Iris pigment epithelial cell (primary cell): ENCODE measurements around the gene OR52J3.

Experiments
- DNase-seq: peaks from one replicate; pipeline ENCODE4 v3.0.0-alpha.2; 2011; ENCODE audit warnings: low read depth

Gene OR52J3

DNA sequence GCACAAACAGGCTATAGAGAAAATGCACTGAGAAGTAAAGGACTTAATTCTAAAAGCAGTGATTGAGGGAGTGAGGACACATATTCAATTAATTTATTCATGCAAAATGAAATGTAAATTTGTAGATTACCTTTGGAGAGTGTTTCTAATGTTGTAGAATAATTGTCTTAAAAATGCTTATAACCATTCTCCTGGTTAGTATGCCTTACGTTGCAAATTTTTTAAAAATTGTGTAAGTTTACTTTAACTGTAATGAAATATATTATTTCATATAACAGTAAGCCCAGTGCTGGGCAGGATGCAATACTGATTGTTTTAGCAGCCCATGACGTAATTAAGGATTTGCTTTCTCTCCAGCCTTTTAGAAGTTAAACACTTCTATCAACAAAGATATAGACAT, 49.7 kb downstream of the OR52J3 start:
- no peak for DNase-seq
